ENCODE data around the gene SRRM3. TPM values are rescaled to one million over a fixed set of nuclear protein-coding genes. Genes with fewer than 3 reads are reported as not detected.

SRRM3 gene
- total RNA-seq, 1 experiment from 2014 or later = 1.3 TPM

Other genes with a start within 250 kb of the SRRM3 start
- gene TMEM120A, start 207.3 kb upstream of the SRRM3 start, total RNA-seq (2014; rRNA removed; shearing (Covaris generic); ENCODE audit: low replicate concordance) = 28.8 and 36.5 TPM in 2 replicates
- 118 and 129 TPM in 2 replicates for gene STYXL1, start 153.9 kb upstream of the SRRM3 start, total RNA-seq (2014; rRNA removed; shearing (Covaris generic); ENCODE audit: low replicate concordance)
- 127 and 221 TPM in 2 replicates for gene MDH2, start 153.8 kb upstream of the SRRM3 start, total RNA-seq (2014; rRNA removed; shearing (Covaris generic); ENCODE audit: low replicate concordance)
- 173 and 177 TPM in 2 replicates for gene HSPB1, start 100.8 kb downstream of the SRRM3 start, total RNA-seq (2014; rRNA removed; shearing (Covaris generic); ENCODE audit: low replicate concordance)
- 63.4 and 73.1 TPM in 2 replicates for gene YWHAG, start 157.1 kb downstream of the SRRM3 start, total RNA-seq (2014; rRNA removed; shearing (Covaris generic); ENCODE audit: low replicate concordance)
- 1.1 and 11.0 TPM in 2 replicates for gene SSC4D, start 207.8 kb downstream of the SRRM3 start, total RNA-seq (2014; rRNA removed; shearing (Covaris generic); ENCODE audit: low replicate concordance)
- gene ZP3, start 223.1 kb downstream of the SRRM3 start, total RNA-seq (2014; rRNA removed; shearing (Covaris generic); ENCODE audit: low replicate concordance) = 17.1 and 21.8 TPM in 2 replicates

Data from Caki2 (cell line).